Fibroblast of skin of back (primary cell): ENCODE results near the gene GATA3.

ENCODE experiments used
- DNase-seq: peaks from one replicate; pipeline ENCODE4 v3.0.0-alpha.2; 2013

The GATA3 gene

DNA sequence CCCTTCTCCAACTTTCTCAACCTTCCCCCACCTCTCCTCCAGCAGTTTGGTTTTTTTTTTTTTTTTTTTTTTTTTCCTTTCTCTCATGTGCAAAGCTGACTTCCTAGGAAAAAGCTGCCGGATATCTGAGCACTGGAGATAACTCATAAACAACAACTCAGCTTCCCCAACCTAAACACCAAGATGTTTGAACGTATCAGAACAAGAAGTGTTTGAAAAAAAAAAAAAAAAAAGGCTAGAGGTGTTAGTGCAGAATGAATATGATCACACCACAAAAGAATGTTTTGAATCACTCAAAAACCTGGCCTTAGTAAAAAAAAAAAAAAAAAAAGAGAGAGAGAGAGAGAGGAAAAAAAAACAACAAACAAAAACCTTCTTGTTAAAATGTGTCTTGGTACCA is 11.2 kb downstream of the GATA3 start:
- no peak for DNase-seq

DNA sequence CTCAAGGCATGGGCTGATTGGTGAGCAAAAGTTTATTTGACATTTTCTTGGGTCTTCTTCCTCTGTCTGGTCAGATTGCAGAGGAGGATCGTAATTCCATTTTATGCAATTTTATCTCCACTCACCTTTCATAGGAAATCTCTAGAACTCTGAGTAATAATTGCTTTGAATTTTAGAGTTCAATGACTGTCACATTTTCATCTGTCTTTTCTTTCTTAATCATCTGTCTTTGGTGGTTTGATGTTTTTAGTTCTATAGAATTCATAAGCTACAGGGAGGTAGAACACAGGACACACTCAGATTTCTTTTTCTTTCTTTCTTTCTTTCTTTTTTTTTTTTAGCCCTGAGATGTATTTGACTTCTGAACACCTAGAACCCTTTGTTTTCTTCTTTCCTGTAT is 11.6 kb downstream of the GATA3 start:
- DNase-seq: no peak

DNA sequence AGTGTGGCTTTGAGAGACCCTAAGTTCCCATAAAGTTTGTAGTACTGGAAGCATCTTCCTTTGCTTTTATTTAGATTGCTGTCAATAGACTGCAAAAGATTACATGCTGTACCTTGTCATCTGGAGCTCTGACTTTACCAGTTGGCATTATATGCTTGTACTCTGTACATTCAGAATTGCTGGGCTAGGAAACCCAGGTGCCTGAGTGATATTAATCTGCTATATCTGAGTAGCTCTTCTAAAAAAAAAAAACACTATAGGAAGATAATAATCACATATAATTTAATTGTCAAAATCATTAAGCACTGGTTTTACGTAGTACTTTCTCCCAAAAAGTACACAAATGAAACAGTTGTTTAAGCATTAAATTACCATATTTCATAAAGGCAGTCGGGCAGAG is 12.3 kb downstream of the GATA3 start:
- DNase-seq: no peak

DNA sequence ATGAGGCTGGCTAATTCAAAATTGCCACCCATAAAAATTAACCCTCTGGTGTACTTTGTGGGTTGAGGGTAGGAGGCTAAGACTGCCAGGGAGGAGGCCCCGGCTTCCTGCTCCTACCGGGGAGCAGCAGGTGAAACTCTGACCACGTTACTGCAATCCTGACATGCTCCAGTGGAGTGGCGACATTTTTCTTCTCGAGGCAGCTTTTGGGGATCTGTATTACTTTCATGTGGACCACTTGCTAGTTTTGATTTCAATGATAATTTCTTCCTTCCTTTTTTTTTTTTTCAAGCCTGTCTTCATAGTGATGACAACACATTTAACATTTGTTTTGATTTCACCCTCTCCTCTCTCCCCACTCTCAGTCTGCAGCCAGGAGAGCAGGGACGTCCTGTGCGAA is 14.6 kb downstream of the GATA3 start:
- no peak for DNase-seq

DNA sequence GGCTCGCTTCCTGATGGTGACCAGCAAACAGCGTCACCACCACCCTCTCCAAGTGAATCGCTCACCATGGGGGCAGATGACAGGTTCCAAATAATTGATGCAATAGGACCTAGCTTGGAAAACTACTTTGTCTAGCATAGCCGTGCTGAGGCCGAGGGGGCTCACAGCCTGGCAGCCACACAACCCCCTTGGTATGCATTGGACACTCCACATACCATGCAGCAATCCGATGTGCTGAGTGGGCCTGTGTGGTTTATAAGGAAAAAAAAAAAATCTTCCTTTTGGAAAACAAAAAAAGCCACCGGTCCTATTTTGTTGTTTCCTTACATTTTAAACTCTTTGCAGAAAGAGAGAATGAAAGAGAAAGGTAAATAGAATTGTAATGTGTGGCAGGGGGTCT is 15.1 kb downstream of the GATA3 start:
- DNase-seq: peak; percentile 65

DNA sequence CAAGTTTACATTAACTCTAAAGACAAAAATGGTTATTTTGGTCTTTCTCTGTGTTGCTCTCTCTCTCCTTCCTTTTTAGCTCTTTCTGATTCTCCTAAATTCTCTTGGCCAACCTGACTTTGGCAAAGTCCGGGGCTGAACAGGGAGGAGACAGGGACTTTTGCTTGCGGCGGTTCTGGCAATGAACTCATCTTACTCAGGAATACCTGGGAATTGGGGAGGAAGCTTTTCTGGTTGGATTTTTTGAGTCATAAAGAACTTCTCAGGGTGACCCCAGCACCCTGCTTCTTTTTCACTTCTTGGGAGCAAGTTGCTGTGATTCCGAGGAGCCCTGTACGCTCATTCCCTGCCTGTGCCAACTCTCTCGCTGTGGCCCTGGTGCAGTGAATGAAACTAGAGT is 16.0 kb downstream of the GATA3 start:
- DNase-seq: no peak

DNA sequence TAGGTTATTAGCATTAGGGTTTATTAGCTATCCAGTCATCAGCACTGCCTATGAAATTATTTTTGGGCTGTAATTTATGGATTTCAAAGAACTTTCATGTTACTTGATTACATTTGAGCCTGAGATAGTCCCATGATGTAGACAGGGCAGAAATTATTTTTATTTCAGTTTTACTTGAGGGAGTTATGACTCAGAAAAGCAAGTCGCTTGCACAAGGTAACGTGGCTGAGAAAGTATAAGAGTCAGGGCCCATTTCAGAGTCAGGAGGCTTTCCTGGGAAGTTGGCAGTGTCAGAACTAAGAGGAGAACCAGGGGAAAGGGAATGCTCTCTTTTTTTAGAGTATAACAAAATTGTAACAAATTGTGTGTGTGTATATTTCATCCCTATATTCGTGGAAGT is 16.5 kb downstream of the GATA3 start:
- no peak for DNase-seq

DNA sequence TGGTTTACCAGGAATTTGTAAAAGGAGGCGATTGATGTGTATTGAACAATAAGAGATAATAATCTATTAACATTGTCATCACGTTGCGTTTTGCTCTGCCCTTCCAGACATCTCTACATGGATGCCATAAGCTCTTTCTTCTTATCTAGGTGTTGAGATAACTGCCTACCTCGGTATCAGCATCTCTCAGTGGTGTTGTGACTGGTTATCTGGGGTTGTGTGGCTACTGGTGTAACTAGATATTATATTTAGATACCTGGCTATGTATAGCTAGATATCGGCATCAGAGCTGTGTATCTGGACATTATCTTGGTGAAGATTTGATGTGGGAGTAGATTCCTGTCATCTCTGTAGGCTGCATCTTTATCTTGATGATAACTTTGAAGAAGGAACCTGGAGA is 17.2 kb downstream of the GATA3 start:
- DNase-seq: no peak

DNA sequence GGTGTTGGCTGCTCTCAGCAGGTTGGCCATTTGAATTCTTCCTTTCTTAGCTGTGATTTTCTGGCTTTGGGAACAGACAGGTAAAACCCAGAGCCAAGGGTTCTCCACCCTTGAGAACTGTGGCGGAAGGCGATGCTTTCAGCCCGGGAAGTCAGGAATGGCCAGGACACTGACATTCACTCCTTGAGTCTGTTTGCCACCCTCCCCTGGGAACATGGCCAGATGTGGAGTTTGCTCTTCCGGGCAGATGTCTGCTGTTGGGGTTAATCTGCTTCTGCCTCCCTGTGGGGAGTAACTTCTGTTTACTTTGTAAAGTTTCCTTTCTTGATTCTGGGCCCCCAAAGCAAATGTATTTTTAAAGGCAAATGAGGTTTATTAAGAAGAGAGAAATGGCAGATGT is 17.7 kb downstream of the GATA3 start:
- no peak for DNase-seq

DNA sequence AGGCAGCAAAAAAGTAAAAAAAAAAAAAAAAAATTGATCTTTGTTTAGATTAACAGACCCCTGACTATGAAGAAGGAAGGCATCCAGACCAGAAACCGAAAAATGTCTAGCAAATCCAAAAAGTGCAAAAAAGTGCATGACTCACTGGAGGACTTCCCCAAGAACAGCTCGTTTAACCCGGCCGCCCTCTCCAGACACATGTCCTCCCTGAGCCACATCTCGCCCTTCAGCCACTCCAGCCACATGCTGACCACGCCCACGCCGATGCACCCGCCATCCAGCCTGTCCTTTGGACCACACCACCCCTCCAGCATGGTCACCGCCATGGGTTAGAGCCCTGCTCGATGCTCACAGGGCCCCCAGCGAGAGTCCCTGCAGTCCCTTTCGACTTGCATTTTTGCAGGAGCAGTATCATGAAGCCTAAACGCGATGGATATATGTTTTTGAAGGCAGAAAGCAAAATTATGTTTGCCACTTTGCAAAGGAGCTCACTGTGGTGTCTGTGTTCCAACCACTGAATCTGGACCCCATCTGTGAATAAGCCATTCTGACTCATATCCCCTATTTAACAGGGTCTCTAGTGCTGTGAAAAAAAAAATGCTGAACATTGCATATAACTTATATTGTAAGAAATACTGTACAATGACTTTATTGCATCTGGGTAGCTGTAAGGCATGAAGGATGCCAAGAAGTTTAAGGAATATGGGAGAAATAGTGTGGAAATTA is 19.4 kb downstream of the GATA3 start:
- DNase-seq: no peak

DNA sequence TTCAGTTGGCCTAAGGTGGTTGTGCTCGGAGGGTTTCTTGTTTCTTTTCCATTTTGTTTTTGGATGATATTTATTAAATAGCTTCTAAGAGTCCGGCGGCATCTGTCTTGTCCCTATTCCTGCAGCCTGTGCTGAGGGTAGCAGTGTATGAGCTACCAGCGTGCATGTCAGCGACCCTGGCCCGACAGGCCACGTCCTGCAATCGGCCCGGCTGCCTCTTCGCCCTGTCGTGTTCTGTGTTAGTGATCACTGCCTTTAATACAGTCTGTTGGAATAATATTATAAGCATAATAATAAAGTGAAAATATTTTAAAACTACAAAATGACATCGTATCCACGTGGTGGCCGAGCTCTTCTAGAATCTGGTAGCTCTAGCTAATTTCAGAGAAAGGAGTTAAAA is 20.4 kb downstream of the GATA3 start:
- DNase-seq: no peak

DNA sequence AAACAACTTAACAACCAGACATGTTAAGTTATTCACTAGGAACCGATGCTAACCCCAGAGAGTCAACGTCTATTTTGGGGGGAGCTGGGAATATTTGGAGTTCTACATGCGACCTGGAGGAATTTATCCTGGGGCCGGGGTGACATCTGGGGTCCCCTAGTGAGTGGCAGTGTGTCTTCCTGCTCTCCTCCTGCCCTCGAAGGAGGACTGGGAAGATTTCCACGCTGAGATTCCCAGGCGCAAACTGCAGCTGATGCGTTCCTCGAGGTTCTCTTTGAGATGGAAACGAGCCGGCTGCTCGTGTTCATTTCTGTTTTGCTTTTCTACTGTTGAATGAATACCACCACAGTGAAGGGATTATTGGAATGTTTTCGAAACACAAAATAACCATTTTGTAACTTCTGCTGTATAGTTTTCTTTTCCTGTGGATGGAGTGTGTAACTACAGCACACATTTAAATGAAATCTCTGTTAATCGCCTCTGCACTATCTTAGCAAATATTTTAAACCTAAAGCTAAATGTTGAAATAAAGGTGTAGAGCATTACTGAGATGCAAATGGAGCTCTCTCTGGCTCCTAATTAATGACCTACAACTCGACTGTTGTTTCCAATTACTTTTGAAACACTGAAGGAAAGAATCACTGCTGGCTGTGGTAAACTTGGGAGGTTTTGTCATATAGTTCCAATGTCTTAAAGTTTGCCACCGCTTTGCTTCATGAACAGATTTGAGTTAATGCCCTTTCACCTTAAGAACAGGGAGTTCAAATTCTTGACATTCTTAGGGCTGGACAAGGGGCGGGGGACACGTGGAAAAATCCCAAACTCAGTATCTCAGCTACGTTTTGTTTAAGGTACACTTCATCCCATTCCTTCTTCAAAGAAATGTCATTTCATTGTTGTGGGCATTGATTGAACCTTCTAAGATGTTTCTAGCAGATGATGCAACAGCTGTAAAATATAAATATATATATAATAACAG is 21.1 kb downstream of the GATA3 start:
- DNase-seq: no peak

DNA sequence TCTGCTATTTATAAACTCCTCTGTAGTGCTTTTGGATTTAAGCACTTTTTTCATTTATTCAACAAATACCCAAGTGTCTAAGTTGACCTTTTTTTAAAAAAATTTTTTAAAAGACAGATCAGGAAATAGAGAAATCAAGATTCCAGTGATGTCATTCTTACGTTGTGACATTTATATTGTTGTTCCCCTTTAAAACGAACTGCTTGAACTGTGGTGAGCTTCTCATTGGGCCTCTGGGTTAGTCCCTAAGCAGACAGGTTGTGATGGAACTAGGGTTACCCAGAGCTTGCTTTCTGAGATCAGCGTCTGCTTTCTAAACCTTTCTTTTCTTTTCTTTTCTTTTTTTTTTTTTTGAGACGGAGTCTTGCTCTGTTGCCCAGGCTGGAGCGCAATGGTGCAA is 22.4 kb downstream of the GATA3 start:
- DNase-seq: no peak

DNA sequence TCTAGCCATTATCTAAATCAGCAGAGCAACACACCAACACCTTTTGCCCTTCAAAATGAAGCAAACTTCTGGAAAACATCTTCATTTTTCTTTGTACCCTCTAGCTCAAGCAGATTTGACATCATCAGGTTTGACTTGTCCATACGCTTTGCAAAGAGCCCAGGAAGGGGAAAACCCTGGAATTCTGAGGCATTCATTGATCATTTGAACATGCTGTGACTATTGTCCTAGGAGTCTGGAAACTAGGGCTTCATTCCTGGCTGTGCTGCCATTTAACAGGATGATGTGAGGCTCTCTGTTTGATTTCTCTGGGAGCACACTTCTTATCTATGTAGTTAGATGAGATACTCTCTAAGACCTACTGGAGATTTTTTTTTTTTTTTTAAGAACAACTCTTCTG is 23.5 kb downstream of the GATA3 start:
- no peak for DNase-seq

DNA sequence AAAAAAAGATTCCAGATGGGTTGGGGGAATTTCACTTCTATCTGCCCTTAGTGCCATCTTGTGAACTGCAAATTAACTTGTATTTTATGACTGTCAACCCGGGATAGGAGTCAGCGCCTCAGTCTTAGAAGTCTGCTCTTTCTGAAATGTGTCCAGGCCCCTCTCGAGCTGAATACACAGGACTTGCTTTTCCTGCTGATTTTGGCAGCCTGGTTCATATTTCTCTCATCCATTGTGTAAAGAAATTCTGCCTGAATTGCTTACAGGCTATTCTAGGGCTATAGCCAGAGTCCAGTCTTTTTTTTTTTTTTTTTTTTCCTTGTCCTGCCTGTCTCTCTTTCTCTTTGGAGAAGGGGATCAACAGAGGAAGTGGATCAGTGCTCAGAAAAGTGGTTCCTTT is 24.6 kb downstream of the GATA3 start:
- no peak for DNase-seq

DNA sequence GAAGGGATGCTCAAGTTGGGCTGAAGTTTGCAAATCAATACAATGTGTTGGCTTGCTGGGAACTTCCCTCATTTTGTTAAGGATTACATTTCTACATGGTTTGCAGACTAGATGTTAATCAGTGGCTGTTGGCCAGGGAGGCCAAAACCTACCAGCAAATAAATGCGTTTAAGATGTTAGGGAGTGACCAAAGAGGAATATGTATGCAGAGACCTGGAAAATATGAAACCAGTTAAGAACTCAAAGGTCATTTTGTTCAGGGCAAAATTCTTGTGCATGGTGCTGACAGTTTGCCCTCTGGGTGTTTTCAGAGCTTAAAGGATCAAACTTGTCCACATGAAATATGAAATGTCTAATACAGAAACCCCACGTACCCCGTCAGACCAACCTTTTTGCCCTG is 30.3 kb downstream of the GATA3 start:
- no peak for DNase-seq

DNA sequence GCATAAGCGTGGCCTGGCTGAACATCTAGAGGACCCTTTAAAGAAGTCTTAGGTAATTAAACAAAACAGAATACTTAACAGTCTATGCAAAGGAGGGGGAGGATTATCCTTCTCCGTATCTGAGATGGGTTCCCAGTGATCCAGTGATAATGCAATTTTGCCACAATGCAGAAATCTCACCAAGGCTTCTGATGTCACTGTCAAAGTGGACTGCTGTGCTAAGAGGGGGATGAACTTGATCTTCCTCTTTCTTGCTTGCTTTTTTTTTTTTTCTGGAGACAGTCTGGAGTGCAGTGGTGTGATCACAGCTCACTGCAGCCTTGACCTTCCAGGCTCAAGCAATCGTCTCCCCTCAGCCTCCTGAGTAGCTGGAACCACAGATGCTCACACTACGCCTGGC is 30.8 kb downstream of the GATA3 start:
- no peak for DNase-seq

DNA sequence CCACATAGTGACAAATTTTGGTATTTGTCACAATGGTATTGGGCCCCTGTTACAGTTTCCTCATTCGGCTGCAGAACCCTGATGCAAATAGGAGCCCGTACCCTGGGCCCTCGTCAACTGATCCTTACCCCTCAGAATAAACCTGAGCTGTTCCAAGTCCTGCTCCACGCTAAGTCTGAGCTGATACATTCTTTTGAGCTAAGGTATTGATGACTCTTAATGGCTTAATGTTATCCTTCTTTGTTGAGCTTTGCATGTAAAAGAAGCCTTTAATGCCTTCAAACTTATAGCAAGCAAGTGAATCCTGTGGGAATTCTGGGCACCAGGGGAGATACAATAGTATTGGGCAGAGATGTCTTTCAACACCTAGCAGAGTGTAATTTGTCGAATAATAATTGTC is 31.8 kb downstream of the GATA3 start:
- no peak for DNase-seq

DNA sequence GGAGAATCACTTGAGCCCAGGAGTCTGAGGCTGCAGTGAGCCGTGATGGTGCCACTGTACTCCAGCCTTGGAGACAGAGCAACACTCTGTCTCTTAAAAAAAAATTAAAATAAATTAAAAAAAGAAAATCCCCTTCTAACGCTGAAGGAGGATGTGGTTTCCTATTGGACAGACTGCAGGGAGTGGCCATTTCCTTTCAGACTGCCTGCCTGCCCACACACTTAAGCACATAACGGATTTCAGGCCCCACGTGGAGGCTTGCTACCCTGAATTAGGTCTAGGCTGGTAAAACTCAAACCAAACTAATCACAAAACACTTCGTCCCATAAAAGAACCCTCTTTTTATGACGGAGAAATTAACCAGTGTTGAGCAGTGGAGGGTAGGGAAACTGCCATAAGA is 34.0 kb downstream of the GATA3 start:
- DNase-seq: no peak

DNA sequence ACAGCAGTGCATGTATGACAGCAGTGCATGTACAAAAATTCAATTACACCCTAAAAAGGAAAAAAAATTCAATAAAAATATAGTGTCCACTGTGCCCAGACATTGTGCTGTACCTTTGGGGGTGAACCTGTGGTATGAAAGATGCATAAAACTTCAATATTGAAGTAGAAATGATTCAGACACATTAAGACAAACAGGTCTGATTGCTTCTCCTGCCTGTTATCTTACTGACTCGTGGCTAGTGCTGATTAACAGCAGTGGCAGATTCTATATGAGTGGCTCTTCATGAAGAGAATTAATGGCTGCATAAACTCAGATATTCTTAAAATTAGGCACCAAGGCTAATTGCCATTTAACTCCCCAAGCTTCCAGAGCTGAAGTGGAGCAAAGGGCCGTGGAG is 37.9 kb downstream of the GATA3 start:
- DNase-seq: no peak

DNA sequence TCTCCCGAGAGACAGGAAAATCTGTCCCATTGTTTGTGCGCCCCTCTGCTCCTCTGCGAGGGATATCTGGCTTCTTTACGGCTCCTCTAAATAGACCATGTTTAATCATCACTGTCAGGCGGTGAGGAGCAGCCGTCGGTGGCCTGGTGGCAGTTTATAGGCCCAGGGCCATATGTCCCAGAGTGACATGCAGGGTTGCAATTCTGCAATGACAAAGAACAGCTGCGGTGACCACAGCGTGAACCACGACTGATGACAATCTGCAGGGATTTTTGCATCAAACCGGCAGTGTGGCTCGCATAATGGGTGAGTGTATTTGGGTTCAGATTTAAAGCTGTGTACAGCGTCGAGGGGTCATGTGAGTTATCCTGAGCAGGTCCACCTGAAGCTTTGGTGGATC is 41.5 kb downstream of the GATA3 start:
- no peak for DNase-seq

DNA sequence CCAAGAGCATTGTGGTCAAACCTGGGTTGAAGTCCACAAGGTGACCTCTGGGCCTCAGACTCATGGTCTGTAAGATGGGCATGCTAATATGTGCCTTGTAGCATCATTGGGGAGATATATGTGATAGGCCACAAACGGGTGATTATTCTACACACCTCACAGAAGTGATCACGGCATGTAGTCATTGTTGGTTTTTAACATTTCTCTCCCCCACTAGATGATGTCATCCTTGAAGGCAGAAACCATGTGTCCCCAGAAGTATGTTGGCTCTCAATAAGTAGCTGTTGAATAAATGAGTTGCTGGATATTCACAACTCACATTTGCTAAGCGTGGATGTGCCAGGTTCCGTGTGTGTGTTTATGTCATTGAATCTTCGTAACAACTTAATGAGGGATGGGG is 42.4 kb downstream of the GATA3 start:
- DNase-seq: no peak

DNA sequence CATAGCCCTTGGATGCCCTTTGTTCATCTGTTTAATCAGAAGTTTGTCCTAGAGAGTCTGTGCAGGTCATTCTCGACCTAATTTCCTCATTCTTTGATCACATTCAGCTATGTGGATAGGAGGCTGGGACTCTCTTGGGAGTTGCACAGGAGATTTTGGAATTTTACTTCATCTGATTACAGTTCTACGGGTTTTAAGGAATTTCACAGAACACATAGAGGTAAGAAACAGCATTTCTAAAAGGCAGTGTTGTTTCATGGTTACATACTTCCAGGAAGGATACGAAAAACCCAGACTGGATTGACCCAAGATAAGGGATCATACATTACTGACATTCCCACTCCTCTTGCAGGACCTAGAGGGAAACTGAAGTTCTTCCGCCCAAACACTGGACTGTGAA is 45.9 kb downstream of the GATA3 start:
- DNase-seq: no peak

DNA sequence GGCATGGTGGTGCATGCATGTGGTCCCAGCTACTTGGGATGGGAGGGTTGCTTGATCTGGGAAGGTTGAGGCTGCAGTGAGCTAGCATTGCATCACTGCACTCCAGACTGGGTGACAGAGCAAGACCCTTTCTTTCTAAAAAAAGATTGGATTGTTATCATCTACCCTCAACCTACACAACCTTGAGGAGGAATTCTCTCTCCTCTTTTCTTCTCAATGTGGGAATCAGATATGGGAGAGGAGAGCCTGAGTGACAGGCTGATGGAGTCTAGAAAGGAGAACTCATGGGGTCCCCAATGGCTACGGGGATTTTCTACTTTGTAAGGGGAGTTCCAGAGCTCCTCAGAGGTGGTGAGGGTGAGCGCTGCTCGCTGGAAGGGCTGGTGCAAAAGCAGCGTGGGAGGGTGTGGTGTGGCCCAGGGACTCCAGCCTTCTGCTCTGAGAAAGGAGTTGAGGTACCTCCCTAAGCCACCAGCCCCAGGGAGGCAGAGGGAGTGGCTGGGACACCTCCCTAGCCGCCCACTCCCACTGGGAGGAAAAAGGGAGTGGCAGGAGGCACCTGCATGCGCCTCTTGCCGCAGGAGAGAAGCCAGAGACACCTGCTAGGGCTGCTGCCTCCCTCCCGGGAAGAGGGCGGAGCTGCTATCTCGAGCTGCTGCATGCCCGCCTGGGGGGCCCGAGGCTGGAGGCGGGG is 48.4 kb downstream of the GATA3 start:
- DNase-seq: no peak
